ENCODE data around the gene SH3GLB1. TPM values are rescaled to one million over a fixed set of nuclear protein-coding genes. Genes with fewer than 3 reads are reported as not detected.

The SH3GLB1 gene
- total RNA-seq, 2 experiments from 2014 or later = 17.7 to 37.5 TPM

DNA sequence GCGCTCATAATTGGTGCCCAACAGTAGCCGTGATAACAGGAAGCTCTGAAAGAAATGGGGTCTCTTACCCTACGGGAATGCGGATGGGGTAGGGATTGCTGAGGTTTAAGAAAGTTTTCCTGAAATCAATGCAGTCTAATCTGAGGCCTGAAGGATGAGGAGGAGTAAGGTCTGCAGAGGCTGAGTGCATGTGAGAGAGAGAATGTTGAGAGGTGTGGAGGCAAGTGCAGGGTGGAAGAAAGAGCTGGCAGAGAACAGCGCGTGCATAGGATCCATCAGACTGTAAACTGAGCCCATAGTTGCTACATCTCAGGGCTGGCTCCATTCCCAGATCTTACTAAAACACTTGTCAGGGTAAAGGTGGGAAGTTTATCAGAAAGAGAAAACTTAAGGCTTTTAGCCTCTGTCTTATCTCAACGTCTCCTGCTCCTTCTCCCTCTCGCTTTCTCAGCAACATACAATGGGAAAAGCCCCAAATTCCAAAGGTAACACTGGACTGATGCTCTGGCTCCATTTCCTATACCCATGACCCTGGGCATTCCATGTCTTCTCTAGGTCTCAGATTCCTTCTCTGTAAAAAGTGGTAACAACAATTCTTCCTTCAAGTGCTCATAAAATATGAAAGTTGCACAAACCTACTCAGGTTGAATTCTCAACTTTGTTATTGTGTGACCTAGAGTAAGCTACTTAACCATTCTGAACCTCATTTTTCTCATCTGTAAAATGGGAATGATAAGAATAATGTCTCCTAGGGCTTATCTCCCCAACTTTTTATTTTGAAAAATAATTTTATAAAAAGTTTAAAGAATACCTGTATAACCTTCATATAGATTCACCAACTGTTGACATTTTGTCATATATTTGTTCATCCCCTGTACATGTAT, 75.2 kb downstream of the SH3GLB1 start:
- Histone ChIP-seq H3K9me3 (ENCODE audit: low read length) (peaks cover 7% of the 10 kb centered on the region; the same call in 1 of the 2 replicates), H3K4me2 (ENCODE audit: low read length) (no peak overlapping the region), H3K79me2 (ENCODE audit: insufficient read depth, low read depth, low read length) (0 out of 2 replicates have a peak, but pooled peaks cover 4% of the 10 kb centered on the region), H2AFZ (ENCODE audit: low read length) (no peak overlapping the region), H3K4me1 (ENCODE audit: insufficient read depth, low read length, poor library complexity, severe bottlenecking) (peaks cover 25% of the 10 kb centered on the region), H3K27ac (ENCODE audit: low read depth, low read length, poor library complexity, severe bottlenecking) (no peak overlapping the region), H3K9me2 (ENCODE audit: insufficient read depth, low read length) (no peaks in the 10 kb centered on the region), H4K20me1 (ENCODE audit: insufficient read depth, low read length) (no peaks in the 10 kb centered on the region), H3K4me3 (ENCODE audit: low read depth, low read length, poor library complexity, severe bottlenecking) (no peak overlapping the region), H3K36me3 (ENCODE audit: insufficient read depth, low read length) (no peaks in the 10 kb centered on the region; the same call in 1 of the 2 replicates)
- ChIA-PET CTCF (ENCODE audit: unreplicated experiment) (no interaction called here), POLR2A (no interaction called here)
- no peak for TF ChIP-seq CTCF (conservative IDR thresholded peaks at IDR 0.05; ENCODE audit: low read length)
- TF ChIP-seq EZH2phosphoT487 (IDR thresholded peaks at IDR 0.05; ENCODE audit: borderline replicate concordance, low read depth, low read length) = no peak
- DNase-seq (ENCODE audit: low spot score) = no peak
- intact Hi-C loops (cut with micrococcal nuclease; ENCODE audit: unreplicated experiment) = loop anchor here (10.0 kb wide), 1 partner anchor 275 kb away; no protein-coding TSS in a partner anchor
- no TSS peak for BruUV-seq (replicated peaks)

DNA sequence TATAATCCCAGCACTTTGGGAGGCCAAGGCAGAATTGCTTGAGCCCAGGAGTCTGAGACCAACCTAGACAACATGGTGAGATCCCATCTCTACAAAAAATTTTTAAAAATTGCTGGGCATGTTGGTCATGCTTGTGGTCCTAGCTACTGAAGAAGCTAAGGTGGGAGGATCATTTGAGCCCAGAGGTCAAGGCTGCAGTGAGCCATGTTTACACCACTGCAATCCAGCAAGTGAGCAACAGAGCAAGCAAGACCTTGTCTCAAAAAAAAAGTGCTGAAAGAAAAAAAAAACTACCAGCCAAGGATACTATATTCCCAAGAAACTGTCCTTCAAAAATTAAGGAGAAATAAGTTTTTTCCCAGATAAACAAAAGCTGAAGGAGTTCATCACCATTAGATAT, 78.1 kb downstream of the SH3GLB1 start:
- no peaks in the 10 kb centered on the region for H3K9me2 ChIP-seq (ENCODE audit: insufficient read depth, low read length)
- no peaks in the 10 kb centered on the region for H3K79me2 ChIP-seq (ENCODE audit: insufficient read depth, low read depth, low read length)
- no peak overlapping the region for H3K4me2 ChIP-seq (ENCODE audit: low read length)
- peaks cover 8% of the 10 kb centered on the region for H3K36me3 ChIP-seq (ENCODE audit: insufficient read depth, low read length)
- no TSS peak for BruUV-seq (replicated peaks)
- TF ChIP-seq EZH2phosphoT487 (IDR thresholded peaks at IDR 0.05; ENCODE audit: borderline replicate concordance, low read depth, low read length) = no peak
- no peak for TF ChIP-seq CTCF (conservative IDR thresholded peaks at IDR 0.05; ENCODE audit: low read length)
- H3K9me3 ChIP-seq (ENCODE audit: low read length) = peaks cover 17% of the 10 kb centered on the region; the same call in 1 of the 2 replicates
- ChIA-PET CTCF (ENCODE audit: unreplicated experiment) (no interaction called here), POLR2A (interaction anchor here (0.6 to 0.9 kb wide), 2 partner anchors 47 to 681 kb away, joined by 3 read pairs; no protein-coding TSS in a partner anchor)
- peaks cover 12% of the 10 kb centered on the region for H3K4me1 ChIP-seq (ENCODE audit: insufficient read depth, low read length, poor library complexity, severe bottlenecking)
- H3K4me3 ChIP-seq (ENCODE audit: low read depth, low read length, poor library complexity, severe bottlenecking) = no peak overlapping the region
- no peaks in the 10 kb centered on the region for H4K20me1 ChIP-seq (ENCODE audit: insufficient read depth, low read length)
- DNase-seq (ENCODE audit: low spot score) = no peak
- no peak overlapping the region for H3K27ac ChIP-seq (ENCODE audit: low read depth, low read length, poor library complexity, severe bottlenecking)
- intact Hi-C loops (cut with micrococcal nuclease; ENCODE audit: unreplicated experiment) = no loop called here
- H2AFZ ChIP-seq (ENCODE audit: low read length) = no peak overlapping the region

DNA sequence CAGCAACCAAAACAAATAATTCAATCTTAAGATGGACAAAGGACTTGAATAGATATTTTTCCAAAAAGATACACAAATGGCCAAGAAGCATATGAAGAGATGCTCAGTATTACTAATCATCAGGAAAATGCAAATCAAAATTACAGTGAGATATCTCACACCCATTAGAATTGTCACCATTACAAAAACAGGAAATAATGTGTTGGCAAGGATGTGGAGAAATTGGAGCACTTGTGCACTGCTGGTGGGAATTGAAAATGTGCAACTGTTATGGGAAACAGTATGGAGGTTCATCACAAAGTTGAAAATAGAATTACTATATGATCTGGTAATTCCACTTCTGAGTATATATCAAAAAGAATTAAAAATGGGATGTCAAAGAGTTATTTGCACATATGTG, 83.2 kb downstream of the SH3GLB1 start:
- Histone ChIP-seq H3K27ac (ENCODE audit: low read depth, low read length, poor library complexity, severe bottlenecking) (no peak overlapping the region), H3K9me2 (ENCODE audit: insufficient read depth, low read length) (no peaks in the 10 kb centered on the region), H4K20me1 (ENCODE audit: insufficient read depth, low read length) (no peaks in the 10 kb centered on the region), H2AFZ (ENCODE audit: low read length) (no peak overlapping the region), H3K9me3 (ENCODE audit: low read length) (peaks cover 10% of the 10 kb centered on the region; the same call in 1 of the 2 replicates), H3K36me3 (ENCODE audit: insufficient read depth, low read length) (peaks cover 10% of the 10 kb centered on the region; the same call in 1 of the 2 replicates), H3K4me2 (ENCODE audit: low read length) (0 out of 2 replicates have a peak overlapping the region, but pooled peaks have one; percentile 46), H3K4me1 (ENCODE audit: insufficient read depth, low read length, poor library complexity, severe bottlenecking) (peaks cover 17% of the 10 kb centered on the region), H3K4me3 (ENCODE audit: low read depth, low read length, poor library complexity, severe bottlenecking) (no peak overlapping the region), H3K79me2 (ENCODE audit: insufficient read depth, low read depth, low read length) (no peaks in the 10 kb centered on the region)
- ChIA-PET POLR2A (interaction anchor here (1.3 kb wide), 1 partner anchor 10 kb away, joined by 6 read pairs; no protein-coding TSS in a partner anchor), CTCF (ENCODE audit: unreplicated experiment) (no interaction called here)
- DNase-seq (ENCODE audit: low spot score) = no peak
- TF ChIP-seq EZH2phosphoT487 (IDR thresholded peaks at IDR 0.05; ENCODE audit: borderline replicate concordance, low read depth, low read length) = no peak
- no peak for TF ChIP-seq CTCF (conservative IDR thresholded peaks at IDR 0.05; ENCODE audit: low read length)
- BruUV-seq (replicated peaks) = no TSS peak
- intact Hi-C loops (cut with micrococcal nuclease; ENCODE audit: unreplicated experiment) = no loop called here
